ENCODE measurements around the gene TTC27. TPM values are rescaled to one million over a fixed set of nuclear protein-coding genes. Genes with fewer than 3 reads are reported as not detected.
A peak's percentile ranks its signal among the peaks of the same experiment; 100 is the strongest.

The TTC27 gene
- total and polyA plus RNA-seq, 2 of the 13 experiments (the other 11 are each of a cell fraction or from before 2014, with no cell fraction given), result 26.7 to 44.7 TPM

DNA sequence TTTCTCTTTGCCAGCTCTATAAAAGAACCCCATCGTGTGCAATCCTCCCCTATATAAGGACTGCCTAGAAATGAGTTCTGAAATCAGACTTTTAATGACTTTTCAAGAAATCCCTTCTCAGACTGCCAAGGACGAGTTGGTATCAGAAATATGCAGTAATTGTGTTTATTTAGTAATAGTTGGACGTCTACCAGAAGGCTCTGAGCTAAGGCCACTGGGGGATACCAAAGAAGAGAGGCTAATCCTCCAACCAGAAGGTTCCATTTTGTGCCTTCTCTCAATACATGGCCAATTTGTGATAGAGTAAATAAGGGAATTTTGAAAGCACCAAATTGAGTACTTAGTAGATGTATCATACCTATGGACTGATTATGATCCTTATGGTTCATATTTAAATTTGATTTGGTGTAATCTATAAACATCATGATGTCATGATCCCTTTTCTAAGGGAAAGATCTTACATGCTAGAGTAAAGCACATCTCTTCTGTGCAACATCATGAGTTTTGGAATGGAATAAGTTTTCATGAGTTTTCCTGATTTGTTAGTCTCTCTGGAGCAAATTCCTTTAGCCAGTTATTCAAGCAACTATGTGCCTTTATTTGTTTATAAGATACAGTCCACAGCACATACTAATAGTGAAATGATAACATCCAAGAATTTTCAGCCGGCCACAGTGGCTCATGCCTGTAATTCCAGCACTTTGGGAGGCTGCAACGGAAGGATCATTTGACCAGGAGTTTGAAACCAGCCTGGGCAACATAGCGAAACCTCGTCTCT, 236.7 kb downstream of the TTC27 start:
- BruUV-seq (replicated peaks), result no TSS peak
- H2AFZ ChIP-seq (ENCODE audit: low read length), result no peak overlapping the region
- no peak for FAIRE-seq
- ChIA-PET CTCF (ENCODE audit: low intra/inter-chr PET ratio, low total read pairs) (no interaction called here), POLR2A (no interaction called here)
- H3K4me1 ChIP-seq (ENCODE audit: insufficient read depth, low read length), result no peaks in the 10 kb centered on the region
- H4K20me1 ChIP-seq (ENCODE audit: insufficient read depth, low read length), result no peaks in the 10 kb centered on the region
- no peak overlapping the region for H3K4me3 ChIP-seq (replicated peaks in 1 of 3; ENCODE audit: insufficient read depth in 1 of 3, low read depth in 2 of 3, low read length in 3 of 3)
- TF ChIP-seq ZNF709 (CRISPR knock-in tag; IDR thresholded peaks at IDR 0.05), result no peak
- no peak for TF ChIP-seq ZKSCAN8 (CRISPR knock-in tag; IDR thresholded peaks at IDR 0.05; ENCODE audit: borderline replicate concordance)
- no peak for TF ChIP-seq ZNF501 (CRISPR knock-in tag; IDR thresholded peaks at IDR 0.05)
- TF ChIP-seq AGO2 (optimal IDR thresholded peaks at IDR 0.05; ENCODE audit: low read depth, low read length), result no peak
- TF ChIP-seq ATF7 (IDR thresholded peaks at IDR 0.05), result peak; percentile 76
- no peak for TF ChIP-seq ATF7 (CRISPR knock-in tag; IDR thresholded peaks at IDR 0.05)
- TF ChIP-seq ZNF629 (CRISPR knock-in tag; conservative IDR thresholded peaks at IDR 0.05), result no peak
- TF ChIP-seq ZNF496 (CRISPR knock-in tag; IDR thresholded peaks at IDR 0.05; ENCODE audit: insufficient replicate concordance), result no peak
- no peak for TF ChIP-seq CENPT (CRISPR knock-in tag; IDR thresholded peaks at IDR 0.05; ENCODE audit: low read depth)
- TF ChIP-seq, protein P1, sequence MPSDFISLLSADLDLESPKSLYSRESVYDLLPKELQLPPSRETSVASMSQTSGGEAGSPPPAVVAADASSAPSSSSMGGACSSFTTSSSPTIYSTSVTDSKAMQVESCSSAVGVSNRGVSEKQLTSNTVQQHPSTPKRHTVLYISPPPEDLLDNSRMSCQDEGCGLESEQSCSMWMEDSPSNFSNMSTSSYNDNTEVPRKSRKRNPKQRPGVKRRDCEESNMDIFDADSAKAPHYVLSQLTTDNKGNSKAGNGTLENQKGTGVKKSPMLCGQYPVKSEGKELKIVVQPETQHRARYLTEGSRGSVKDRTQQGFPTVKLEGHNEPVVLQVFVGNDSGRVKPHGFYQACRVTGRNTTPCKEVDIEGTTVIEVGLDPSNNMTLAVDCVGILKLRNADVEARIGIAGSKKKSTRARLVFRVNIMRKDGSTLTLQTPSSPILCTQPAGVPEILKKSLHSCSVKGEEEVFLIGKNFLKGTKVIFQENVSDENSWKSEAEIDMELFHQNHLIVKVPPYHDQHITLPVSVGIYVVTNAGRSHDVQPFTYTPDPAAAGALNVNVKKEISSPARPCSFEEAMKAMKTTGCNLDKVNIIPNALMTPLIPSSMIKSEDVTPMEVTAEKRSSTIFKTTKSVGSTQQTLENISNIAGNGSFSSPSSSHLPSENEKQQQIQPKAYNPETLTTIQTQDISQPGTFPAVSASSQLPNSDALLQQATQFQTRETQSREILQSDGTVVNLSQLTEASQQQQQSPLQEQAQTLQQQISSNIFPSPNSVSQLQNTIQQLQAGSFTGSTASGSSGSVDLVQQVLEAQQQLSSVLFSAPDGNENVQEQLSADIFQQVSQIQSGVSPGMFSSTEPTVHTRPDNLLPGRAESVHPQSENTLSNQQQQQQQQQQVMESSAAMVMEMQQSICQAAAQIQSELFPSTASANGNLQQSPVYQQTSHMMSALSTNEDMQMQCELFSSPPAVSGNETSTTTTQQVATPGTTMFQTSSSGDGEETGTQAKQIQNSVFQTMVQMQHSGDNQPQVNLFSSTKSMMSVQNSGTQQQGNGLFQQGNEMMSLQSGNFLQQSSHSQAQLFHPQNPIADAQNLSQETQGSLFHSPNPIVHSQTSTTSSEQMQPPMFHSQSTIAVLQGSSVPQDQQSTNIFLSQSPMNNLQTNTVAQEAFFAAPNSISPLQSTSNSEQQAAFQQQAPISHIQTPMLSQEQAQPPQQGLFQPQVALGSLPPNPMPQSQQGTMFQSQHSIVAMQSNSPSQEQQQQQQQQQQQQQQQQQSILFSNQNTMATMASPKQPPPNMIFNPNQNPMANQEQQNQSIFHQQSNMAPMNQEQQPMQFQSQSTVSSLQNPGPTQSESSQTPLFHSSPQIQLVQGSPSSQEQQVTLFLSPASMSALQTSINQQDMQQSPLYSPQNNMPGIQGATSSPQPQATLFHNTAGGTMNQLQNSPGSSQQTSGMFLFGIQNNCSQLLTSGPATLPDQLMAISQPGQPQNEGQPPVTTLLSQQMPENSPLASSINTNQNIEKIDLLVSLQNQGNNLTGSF (CRISPR knock-in tag; IDR thresholded peaks at IDR 0.05), result no peak
- 0 out of 2 replicates have a peak, but pooled peaks have one; percentile 3 for TF ChIP-seq CREB1 (IDR thresholded peaks at IDR 0.05)
- TF ChIP-seq CREB1 (CRISPR knock-in tag; IDR thresholded peaks at IDR 0.05), result no peak
- TF ChIP-seq AGO1 (IDR thresholded peaks at IDR 0.05; ENCODE audit: low read depth, low read length, poor library complexity, severe bottlenecking), result no peak
- no peak for TF ChIP-seq DMAP1 (CRISPR knock-in tag; IDR thresholded peaks at IDR 0.05)
- no peak overlapping the region for H3K27ac ChIP-seq (ENCODE audit: extremely low read length, insufficient read depth, low read length)
- DNase-seq (ENCODE audit: low spot score), result no peak
- H3K79me2 ChIP-seq (ENCODE audit: insufficient read depth, low read length), result no peaks in the 10 kb centered on the region
- WGBS (ENCODE audit: low lambda C conversion rate), result 11% methylated on average over 7 of the region's 7 CpGs
- no peaks in the 10 kb centered on the region for H3K36me3 ChIP-seq (replicated peaks in 1 of 2; ENCODE audit: control insufficient read depth in 1 of 2, insufficient read depth in 2 of 2, low read length in 2 of 2)
- 0 out of 5 replicates have a peak, but pooled peaks cover 0 to 3% of the 10 kb centered on the region in 2 experiments for H3K27me3 ChIP-seq (ENCODE audit: control insufficient read depth in 1 of 2, insufficient read depth in 2 of 2, low read length in 2 of 2)
- ATAC-seq, result no peak
- intact Hi-C loops (cut with micrococcal nuclease; ENCODE audit: unreplicated experiment) (no loop called here), in situ Hi-C loops (cut with HindIII; ENCODE audit: extremely low pct_ligation_motif_present, low pct_unique_long_range_greater_than_20kb) (no loop called here)
- H3K4me2 ChIP-seq (ENCODE audit: low read depth, low read length), result no peak overlapping the region
- H3K9ac ChIP-seq (ENCODE audit: insufficient read depth, low read depth, low read length), result no peak overlapping the region
- H3K9me3 ChIP-seq (ENCODE audit: low read length), result no peaks in the 10 kb centered on the region

All from HepG2 (cell line).